ENCODE results near the gene RPS6KB2.

DNA sequence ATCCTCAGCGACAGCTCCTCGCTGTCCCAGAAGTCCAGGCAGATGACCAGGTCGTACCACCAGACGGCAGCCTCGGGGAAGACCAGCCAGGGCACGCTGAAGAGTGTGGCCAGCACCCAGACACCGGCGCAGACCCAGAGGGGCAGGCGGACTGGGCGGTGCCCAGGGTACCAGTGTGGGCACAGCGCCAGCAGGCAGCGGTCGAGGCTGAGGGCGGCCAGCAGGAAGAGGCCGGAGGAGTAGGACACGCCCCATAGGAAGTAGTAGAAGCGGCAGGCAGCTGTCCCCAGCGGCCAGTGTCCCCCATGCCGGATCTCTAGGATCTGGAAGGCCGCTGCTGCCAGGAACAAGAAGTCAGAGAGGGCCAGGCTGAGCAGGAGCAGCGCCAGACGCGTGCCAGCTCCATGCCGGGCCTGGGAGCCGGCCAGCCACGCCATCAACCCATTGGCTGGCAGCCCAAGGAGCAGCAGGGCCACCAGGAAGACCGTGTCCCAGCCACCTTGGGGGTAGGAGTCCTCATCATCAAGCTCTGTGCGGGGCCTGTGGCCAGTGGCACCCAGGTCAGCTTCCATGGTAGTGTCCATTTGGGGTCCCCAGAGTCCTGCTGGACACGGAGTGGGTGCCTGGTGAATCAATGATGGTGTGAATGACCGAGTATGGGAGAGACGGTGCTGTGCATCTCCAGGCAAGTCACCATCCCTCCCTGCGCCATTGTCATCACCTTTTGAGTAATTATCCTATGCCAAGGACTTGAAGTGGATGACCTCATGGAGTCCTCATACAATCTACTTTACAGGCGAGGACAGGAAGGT is 24.1 kb downstream of the RPS6KB2 start, which contains the start of gene GPR152:
- TF ChIP-seq, protein P1, sequence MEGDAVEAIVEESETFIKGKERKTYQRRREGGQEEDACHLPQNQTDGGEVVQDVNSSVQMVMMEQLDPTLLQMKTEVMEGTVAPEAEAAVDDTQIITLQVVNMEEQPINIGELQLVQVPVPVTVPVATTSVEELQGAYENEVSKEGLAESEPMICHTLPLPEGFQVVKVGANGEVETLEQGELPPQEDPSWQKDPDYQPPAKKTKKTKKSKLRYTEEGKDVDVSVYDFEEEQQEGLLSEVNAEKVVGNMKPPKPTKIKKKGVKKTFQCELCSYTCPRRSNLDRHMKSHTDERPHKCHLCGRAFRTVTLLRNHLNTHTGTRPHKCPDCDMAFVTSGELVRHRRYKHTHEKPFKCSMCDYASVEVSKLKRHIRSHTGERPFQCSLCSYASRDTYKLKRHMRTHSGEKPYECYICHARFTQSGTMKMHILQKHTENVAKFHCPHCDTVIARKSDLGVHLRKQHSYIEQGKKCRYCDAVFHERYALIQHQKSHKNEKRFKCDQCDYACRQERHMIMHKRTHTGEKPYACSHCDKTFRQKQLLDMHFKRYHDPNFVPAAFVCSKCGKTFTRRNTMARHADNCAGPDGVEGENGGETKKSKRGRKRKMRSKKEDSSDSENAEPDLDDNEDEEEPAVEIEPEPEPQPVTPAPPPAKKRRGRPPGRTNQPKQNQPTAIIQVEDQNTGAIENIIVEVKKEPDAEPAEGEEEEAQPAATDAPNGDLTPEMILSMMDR (IDR thresholded peaks at IDR 0.05 in 8 of 11, conservative IDR thresholded peaks at IDR 0.05 in 3 of 11): peak in 5 of 11 experiments; percentile 10 to 41 (median 25)
- TF ChIP-seq POLR2AphosphoS5 (IDR thresholded peaks at IDR 0.05): peak; percentile 66 to 85 (median 78)

All from spleen (tissue), 7 donors.